H9 (cell line): ENCODE results near the gene HORMAD2. TPM values are rescaled to one million over a fixed set of nuclear protein-coding genes. Genes with fewer than 3 reads are reported as not detected.

Experiments used
- DNase-seq: peaks from one replicate; pipeline ENCODE4 v3.0.0-alpha.2; 2017
- H2AFZ ChIP-seq: one replicate; pipeline ENCODE4 v1.6.1; 2013; ENCODE audit warnings: mild to moderate bottlenecking, low read length, control low read depth, moderate library complexity
- H2AK5ac ChIP-seq: 2 replicates; pipeline ENCODE4 v1.6.1; 2013; ENCODE audit warnings: low read length, control low read depth, mixed read lengths; ENCODE audit not compliant: insufficient read length
- H2BK120ac ChIP-seq: one replicate; pipeline ENCODE4 v1.6.1; 2013; ENCODE audit warnings: low read depth, mild to moderate bottlenecking, low read length, control low read depth, inconsistent platforms; ENCODE audit not compliant: poor library complexity, severe bottlenecking
- H2BK12ac ChIP-seq: 2 replicates; pipeline ENCODE4 v1.6.1; 2013; ENCODE audit warnings: low read length, control low read depth, mixed read lengths, low read depth; ENCODE audit not compliant: insufficient read length
- H2BK15ac ChIP-seq: 2 replicates; pipeline ENCODE4 v1.6.1; 2013; ENCODE audit warnings: low read depth, low read length, control low read depth
- H2BK20ac ChIP-seq: one replicate; pipeline ENCODE4 v1.6.1; 2013; ENCODE audit warnings: low read depth, mild to moderate bottlenecking, low read length, control low read depth, inconsistent platforms; ENCODE audit not compliant: poor library complexity, severe bottlenecking
- H2BK5ac ChIP-seq: 2 replicates; pipeline ENCODE4 v1.6.1; 2013; ENCODE audit warnings: low read length, control low read depth, mixed read lengths; ENCODE audit not compliant: insufficient read length
- H3K14ac ChIP-seq: 2 replicates; pipeline ENCODE4 v1.6.1; 2013; ENCODE audit warnings: low read length, control low read depth; ENCODE audit not compliant: insufficient read depth
- H3K18ac ChIP-seq: 2 replicates; pipeline ENCODE4 v1.6.1; 2013; ENCODE audit warnings: low read depth, mild to moderate bottlenecking, mixed read lengths, low read length, control low read depth; ENCODE audit not compliant: insufficient read length
- H3K23ac ChIP-seq: 2 replicates; pipeline ENCODE4 v1.6.1; 2013; ENCODE audit warnings: low read length, control low read depth, mixed read lengths, low read depth; ENCODE audit not compliant: insufficient read length
- H3K23me2 ChIP-seq: 2 replicates; pipeline ENCODE4 v1.6.1; 2013; ENCODE audit warnings: low read depth, mild to moderate bottlenecking, mixed read lengths, low read length, control low read depth; ENCODE audit not compliant: insufficient read length, poor library complexity, severe bottlenecking
- H3K27ac ChIP-seq: 2 replicates; pipeline ENCODE4 v1.5.1; 2013; ENCODE audit warnings: low read length, control low read depth, mixed read lengths, low read depth; ENCODE audit not compliant: insufficient read length
- H3K27me3 ChIP-seq: 2 replicates; pipeline ENCODE4 v1.6.1; 2013; ENCODE audit warnings: low read length, control low read depth, inconsistent platforms; ENCODE audit not compliant: insufficient read depth
- H3K4ac ChIP-seq: 2 replicates; pipeline ENCODE4 v1.6.1; 2013; ENCODE audit warnings: low read depth, mild to moderate bottlenecking, control low read depth, inconsistent platforms, low read length, moderate library complexity
- H3K4me1 ChIP-seq: 2 replicates; pipeline ENCODE4 v1.6.1; 2013; ENCODE audit warnings: low read length, control low read depth, inconsistent platforms; ENCODE audit not compliant: insufficient read depth
- H3K4me2 ChIP-seq: 2 replicates; pipeline ENCODE4 v1.6.1; 2013; ENCODE audit warnings: low read length, control low read depth, mixed read lengths; ENCODE audit not compliant: insufficient read length, insufficient read depth
- H3K56ac ChIP-seq: 2 replicates; pipeline ENCODE4 v1.6.1; 2013; ENCODE audit warnings: low read depth, mild to moderate bottlenecking, mixed read lengths, low read length, control low read depth; ENCODE audit not compliant: insufficient read length
- H3K79me1 ChIP-seq: 2 replicates; pipeline ENCODE4 v1.6.1; 2013; ENCODE audit warnings: low read depth, mild to moderate bottlenecking, moderate library complexity, low read length, control low read depth, inconsistent platforms; ENCODE audit not compliant: insufficient read depth, poor library complexity, severe bottlenecking
- H3K79me2 ChIP-seq: 2 replicates; pipeline ENCODE4 v1.6.1; 2013; ENCODE audit warnings: low read length, control low read depth, inconsistent platforms; ENCODE audit not compliant: insufficient read depth
- H3K9ac ChIP-seq: 2 replicates; pipeline ENCODE4 v1.6.1; 2013; ENCODE audit warnings: low read length, control low read depth, mixed read lengths; ENCODE audit not compliant: insufficient read length; ENCODE audit errors: extremely low read depth
- H3K9me3 ChIP-seq: one replicate; pipeline ENCODE4 v1.6.1; 2013; ENCODE audit warnings: low read depth, low read length, inconsistent platforms; ENCODE audit not compliant: control insufficient read depth
- H3T11ph ChIP-seq: one replicate; pipeline ENCODE4 v1.6.1; 2013; ENCODE audit warnings: mild to moderate bottlenecking, low read length, control low read depth, inconsistent platforms
- H4K20me1 ChIP-seq: one replicate; pipeline ENCODE4 v1.6.1; 2013; ENCODE audit not compliant: control insufficient read depth, insufficient read length, insufficient read depth
- H4K5ac ChIP-seq: 2 replicates; pipeline ENCODE4 v1.6.1; 2013; ENCODE audit warnings: low read depth, mild to moderate bottlenecking, mixed read lengths, low read length, control low read depth; ENCODE audit not compliant: insufficient read length
- H4K8ac ChIP-seq: replicated peaks from 2 replicates; pipeline ENCODE4 v1.6.1; 2013; ENCODE audit warnings: low read length, control low read depth, mixed read lengths, low read depth; ENCODE audit not compliant: insufficient read length
- H4K91ac ChIP-seq: 2 replicates; pipeline ENCODE4 v1.6.1; 2013; ENCODE audit warnings: low read depth, mild to moderate bottlenecking, moderate library complexity, mixed read lengths, low read length, control low read depth; ENCODE audit not compliant: insufficient read length
- H3K27ac Mint-ChIP-seq, 3 experiments: 2 replicates in 2 of 3; 3 replicates in 1 of 3; pipeline ENCODE4 v1.8.0; 2020 to 2021; ENCODE audit warnings: mixed read lengths in 3 of 3, mild to moderate bottlenecking in 1 of 3, moderate library complexity in 1 of 3
- H3K27me3 Mint-ChIP-seq: 2 replicates; pipeline ENCODE4 v1.8.0; 2021; ENCODE audit warnings: low read depth, mild to moderate bottlenecking, moderate library complexity, mixed read lengths
- H3K36me3 Mint-ChIP-seq, 3 experiments: 2 replicates in 2 of 3; 3 replicates in 1 of 3; pipeline ENCODE4 v1.8.0; 2020 to 2021; ENCODE audit warnings: low read depth in 3 of 3, mixed read lengths in 3 of 3; ENCODE audit not compliant: insufficient read depth in 1 of 3
- H3K4me1 Mint-ChIP-seq, 2 experiments: 2 replicates each; pipeline ENCODE4 v1.8.0; 2020; ENCODE audit warnings: mixed read lengths in 2 of 2
- H3K4me3 Mint-ChIP-seq, 2 experiments: 2 replicates in 1 of 2; 3 replicates in 1 of 2; pipeline ENCODE4 v1.8.0; 2020 to 2021; ENCODE audit warnings: mild to moderate bottlenecking in 2 of 2, mixed read lengths in 2 of 2, moderate library complexity in 1 of 2
- H3K9me3 Mint-ChIP-seq, 2 experiments: 2 replicates in 1 of 2; 3 replicates in 1 of 2; pipeline ENCODE4 v1.8.0; 2020; ENCODE audit warnings: mild to moderate bottlenecking in 2 of 2, mixed read lengths in 2 of 2, moderate library complexity in 1 of 2
- CTCF ChIP-seq: fragments of 200-600 bp; sonication (generic); conservative IDR thresholded peaks from 3 replicates; pipeline ENCODE4 v1.8.0; 2021; ENCODE audit warnings: antibody characterized with exemption, mild to moderate bottlenecking
- WGBS: extraction: QIAGEN DNeasy Blood & Tissue Kit; methylation state at CpG from one replicate; pipeline ENCODE4 v1.1.7; 2013; ENCODE audit warnings: missing lambda C conversion rate, low lambda C conversion rate, mixed read lengths; ENCODE audit not compliant: insufficient read length; ENCODE audit errors: extremely low coverage; 5-methylcytosine and 5-hydroxymethylcytosine counted together
- total RNA-seq: library from RNA; stranded (reverse); gene quantifications from 2 replicates; pipeline ENCODE4 v1.2.1, GENCODE V29; 2021

The HORMAD2 gene
- total RNA-seq, 1 experiment from 2014 or later: not detected

- H3K14ac ChIP-seq: no peak overlapping the region
- H3K23ac ChIP-seq: no peak overlapping the region
- H2BK5ac ChIP-seq: no peak overlapping the region
- Mint-ChIP-seq H3K9me3 (no peaks in the 10 kb centered on the region), H3K27ac (no peak overlapping the region), H3K4me1 (peaks cover 11 to 13% of the 10 kb centered on the region in 2 experiments), H3K4me3 (no peak overlapping the region), H3K27me3 (0 out of 2 replicates have a peak, but pooled peaks cover 2% of the 10 kb centered on the region), H3K36me3 (peaks cover 0 to 7% (median 0%) of the 10 kb centered on the region in 3 experiments; a peak in 1 of 7 replicates)
- no peaks in the 10 kb centered on the region for H3K27me3 ChIP-seq
- H4K20me1 ChIP-seq: no peaks in the 10 kb centered on the region
- no peaks in the 10 kb centered on the region for H3K79me2 ChIP-seq
- no peak overlapping the region for H3K27ac ChIP-seq
- no peak overlapping the region for H4K5ac ChIP-seq
- no peak overlapping the region for H3K4me2 ChIP-seq
- no peak overlapping the region for H3T11ph ChIP-seq
- no peak overlapping the region for H3K4ac ChIP-seq
- no peaks in the 10 kb centered on the region for H3K23me2 ChIP-seq
- H3K4me1 ChIP-seq: 0 out of 2 replicates have a peak, but pooled peaks cover 3% of the 10 kb centered on the region
- TF ChIP-seq CTCF: no peak
- no peak overlapping the region for H2AFZ ChIP-seq
- no peaks in the 10 kb centered on the region for H3K9me3 ChIP-seq
- H2BK120ac ChIP-seq: no peak overlapping the region
- no peak overlapping the region for H2BK20ac ChIP-seq
- no peak overlapping the region for H3K56ac ChIP-seq
- no peaks in the 10 kb centered on the region for H3K79me1 ChIP-seq
- no peak overlapping the region for H3K18ac ChIP-seq
- H4K91ac ChIP-seq: no peak overlapping the region
- H2BK12ac ChIP-seq: no peak overlapping the region
- WGBS: no CpG with 5 or more reads among the region's 4 CpGs
- no peak overlapping the region for H3K9ac ChIP-seq
- H4K8ac ChIP-seq: no peak overlapping the region
- H2BK15ac ChIP-seq: no peak overlapping the region
- no peak for DNase-seq
- H2AK5ac ChIP-seq: no peak overlapping the region
These were observed 47.1 kb upstream of the HORMAD2 start for GRCh38 chr22:30033137-30033536.
